ENCODE results near the gene PRODH2. TPM values are rescaled to one million over a fixed set of nuclear protein-coding genes. Genes with fewer than 3 reads are reported as not detected.

The PRODH2 gene
- total and polyA plus RNA-seq, 2 of the 13 experiments (the other 11 are each of a cell fraction or from before 2014, with no cell fraction given), result 86.7 to 118 TPM

DNA sequence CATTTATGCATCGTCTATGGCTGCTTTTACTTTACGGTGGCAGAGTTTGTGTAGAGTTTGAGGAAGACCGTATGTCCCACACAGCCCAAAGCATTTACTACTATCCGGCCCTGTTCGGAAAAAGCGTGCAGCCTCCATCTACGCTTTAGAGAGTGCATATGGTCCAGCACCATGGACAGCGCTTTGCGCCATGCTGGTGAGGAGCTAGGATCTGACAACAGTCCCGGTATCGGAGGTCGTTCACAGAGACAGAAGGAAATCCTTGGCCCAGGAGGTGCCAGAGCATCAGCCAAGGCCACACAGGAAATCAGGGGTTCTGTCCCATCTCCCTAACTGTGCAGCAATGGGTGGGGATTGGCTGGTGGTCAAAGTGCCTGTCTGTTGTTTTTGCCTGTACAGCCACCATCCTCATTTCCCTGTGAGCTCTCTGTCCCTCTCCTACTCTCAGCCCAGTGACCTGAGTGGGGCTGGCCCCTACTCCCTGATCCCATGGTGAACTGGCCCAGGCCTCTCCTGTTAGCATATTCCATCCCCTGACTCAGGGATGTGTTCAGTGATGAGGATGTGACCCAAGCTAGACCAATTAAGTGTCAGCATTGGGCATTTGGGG is 16.2 kb upstream of the PRODH2 start (continued):
- TF ChIP-seq, protein P1, sequence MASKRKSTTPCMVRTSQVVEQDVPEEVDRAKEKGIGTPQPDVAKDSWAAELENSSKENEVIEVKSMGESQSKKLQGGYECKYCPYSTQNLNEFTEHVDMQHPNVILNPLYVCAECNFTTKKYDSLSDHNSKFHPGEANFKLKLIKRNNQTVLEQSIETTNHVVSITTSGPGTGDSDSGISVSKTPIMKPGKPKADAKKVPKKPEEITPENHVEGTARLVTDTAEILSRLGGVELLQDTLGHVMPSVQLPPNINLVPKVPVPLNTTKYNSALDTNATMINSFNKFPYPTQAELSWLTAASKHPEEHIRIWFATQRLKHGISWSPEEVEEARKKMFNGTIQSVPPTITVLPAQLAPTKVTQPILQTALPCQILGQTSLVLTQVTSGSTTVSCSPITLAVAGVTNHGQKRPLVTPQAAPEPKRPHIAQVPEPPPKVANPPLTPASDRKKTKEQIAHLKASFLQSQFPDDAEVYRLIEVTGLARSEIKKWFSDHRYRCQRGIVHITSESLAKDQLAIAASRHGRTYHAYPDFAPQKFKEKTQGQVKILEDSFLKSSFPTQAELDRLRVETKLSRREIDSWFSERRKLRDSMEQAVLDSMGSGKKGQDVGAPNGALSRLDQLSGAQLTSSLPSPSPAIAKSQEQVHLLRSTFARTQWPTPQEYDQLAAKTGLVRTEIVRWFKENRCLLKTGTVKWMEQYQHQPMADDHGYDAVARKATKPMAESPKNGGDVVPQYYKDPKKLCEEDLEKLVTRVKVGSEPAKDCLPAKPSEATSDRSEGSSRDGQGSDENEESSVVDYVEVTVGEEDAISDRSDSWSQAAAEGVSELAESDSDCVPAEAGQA (IDR thresholded peaks at IDR 0.05; ENCODE audit: low read depth), result no peak
- TF ChIP-seq, protein P1 (CRISPR knock-in tag; IDR thresholded peaks at IDR 0.05; ENCODE audit: borderline replicate concordance), result 0 out of 2 replicates have a peak, but pooled peaks have one; percentile 55
- TF ChIP-seq ZNF235 (CRISPR knock-in tag; IDR thresholded peaks at IDR 0.05; ENCODE audit: borderline replicate concordance), result peak; percentile 92; the same call in 1 of the 2 replicates
- 0 out of 2 replicates have a peak, but pooled peaks have one; percentile 66 for TF ChIP-seq IRX3 (CRISPR knock-in tag; IDR thresholded peaks at IDR 0.05; ENCODE audit: borderline replicate concordance, low read depth)
- peak; percentile 69; the same call in 1 of the 2 replicates for TF ChIP-seq REL (CRISPR knock-in tag; conservative IDR thresholded peaks at IDR 0.05)
- peak; percentile 63; the same call in 1 of the 2 replicates for TF ChIP-seq ISL2 (CRISPR knock-in tag; IDR thresholded peaks at IDR 0.05)
- TF ChIP-seq PHF5A (CRISPR knock-in tag; IDR thresholded peaks at IDR 0.05; ENCODE audit: low read depth, unreplicated experiment), result peak; percentile 57
- TF ChIP-seq, protein P2, sequence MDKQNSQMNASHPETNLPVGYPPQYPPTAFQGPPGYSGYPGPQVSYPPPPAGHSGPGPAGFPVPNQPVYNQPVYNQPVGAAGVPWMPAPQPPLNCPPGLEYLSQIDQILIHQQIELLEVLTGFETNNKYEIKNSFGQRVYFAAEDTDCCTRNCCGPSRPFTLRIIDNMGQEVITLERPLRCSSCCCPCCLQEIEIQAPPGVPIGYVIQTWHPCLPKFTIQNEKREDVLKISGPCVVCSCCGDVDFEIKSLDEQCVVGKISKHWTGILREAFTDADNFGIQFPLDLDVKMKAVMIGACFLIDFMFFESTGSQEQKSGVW (CRISPR knock-in tag; IDR thresholded peaks at IDR 0.05; ENCODE audit: borderline replicate concordance), result 0 out of 2 replicates have a peak, but pooled peaks have one; percentile 48
- TF ChIP-seq ZNF549 (CRISPR knock-in tag; IDR thresholded peaks at IDR 0.05), result no peak
- no peak for TF ChIP-seq RORA (CRISPR knock-in tag; IDR thresholded peaks at IDR 0.05)
- no peak for TF ChIP-seq ZNF678 (CRISPR knock-in tag; IDR thresholded peaks at IDR 0.05)
- peak; percentile 70 for TF ChIP-seq ZC3H13 (CRISPR knock-in tag; IDR thresholded peaks at IDR 0.05)
- no peak for TF ChIP-seq ELF4 (CRISPR knock-in tag; IDR thresholded peaks at IDR 0.05; ENCODE audit: borderline replicate concordance)
- TF ChIP-seq JARID2 (CRISPR knock-in tag; IDR thresholded peaks at IDR 0.05; ENCODE audit: insufficient replicate concordance), result peak; percentile 89
- no peak for TF ChIP-seq FOXA1 (IDR thresholded peaks at IDR 0.05)
- 0 out of 2 replicates have a peak, but pooled peaks have one; percentile 11 for TF ChIP-seq FOXA1 (CRISPR knock-in tag; IDR thresholded peaks at IDR 0.05)
- TF ChIP-seq ZNF891 (CRISPR knock-in tag; IDR thresholded peaks at IDR 0.05), result peak; percentile 93; the same call in 1 of the 2 replicates
- TF ChIP-seq KAT8 (CRISPR knock-in tag; IDR thresholded peaks at IDR 0.05), result peak; percentile 71; the same call in 1 of the 2 replicates
- TF ChIP-seq, protein P3, sequence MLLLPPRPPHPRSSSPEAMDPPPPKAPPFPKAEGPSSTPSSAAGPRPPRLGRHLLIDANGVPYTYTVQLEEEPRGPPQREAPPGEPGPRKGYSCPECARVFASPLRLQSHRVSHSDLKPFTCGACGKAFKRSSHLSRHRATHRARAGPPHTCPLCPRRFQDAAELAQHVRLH (CRISPR knock-in tag; IDR thresholded peaks at IDR 0.05; ENCODE audit: borderline replicate concordance, low read depth), result peak; percentile 99
- TF ChIP-seq ZNF768 (CRISPR knock-in tag; IDR thresholded peaks at IDR 0.05), result no peak
- TF ChIP-seq FOXP1 (IDR thresholded peaks at IDR 0.05), result no peak
- peak; percentile 38; the same call in 1 of the 2 replicates for TF ChIP-seq FOXP1 (CRISPR knock-in tag; IDR thresholded peaks at IDR 0.05)
- peak; percentile 94 for TF ChIP-seq ZNF124 (CRISPR knock-in tag; IDR thresholded peaks at IDR 0.05)
- TF ChIP-seq NFATC3 (CRISPR knock-in tag; IDR thresholded peaks at IDR 0.05), result peak; percentile 71; the same call in 1 of the 2 replicates
- peak; percentile 67 for TF ChIP-seq SALL2 (CRISPR knock-in tag; IDR thresholded peaks at IDR 0.05)
- peak; percentile 33; the same call in 1 of the 2 replicates for TF ChIP-seq ZFY (CRISPR knock-in tag; IDR thresholded peaks at IDR 0.05)
